BLaER1 (cell line): ENCODE measurements around the gene NTSR1.
A peak's percentile ranks its signal among the peaks of the same experiment; 100 is the strongest.

Source experiments
- H3K27ac ChIP-seq: shearing (Covaris generic); formaldehyde crosslinking; 2 replicates; pipeline ENCODE4 v1.8.1; 2022
- H3K27me3 ChIP-seq: shearing (Covaris generic); formaldehyde crosslinking; 2 replicates; pipeline ENCODE4 v1.8.1; 2022
- H3K36me3 ChIP-seq: shearing (Covaris generic); formaldehyde crosslinking; 2 replicates; pipeline ENCODE4 v1.8.1; 2022
- H3K4me1 ChIP-seq: shearing (Covaris generic); formaldehyde crosslinking; 2 replicates; pipeline ENCODE4 v1.8.1; 2022
- H3K4me2 ChIP-seq: shearing (Covaris generic); formaldehyde crosslinking; 2 replicates; pipeline ENCODE4 v1.8.1; 2022
- H3K4me3 ChIP-seq: shearing (Covaris generic); formaldehyde crosslinking; 2 replicates; pipeline ENCODE4 v1.8.1; 2022
- H3K9ac ChIP-seq: shearing (Covaris generic); formaldehyde crosslinking; 2 replicates; pipeline ENCODE4 v1.8.1; 2022
- H3K9me3 ChIP-seq: shearing (Covaris generic); formaldehyde crosslinking; 2 replicates; pipeline ENCODE4 v1.8.1; 2022
- H4K20me1 ChIP-seq: shearing (Covaris generic); formaldehyde crosslinking; 2 replicates; pipeline ENCODE4 v1.8.1; 2022
- Cebpa-rat ChIP-seq: shearing (Covaris generic); IDR thresholded peaks from 2 replicates; pipeline ENCODE4 v1.8.1; 2022

Gene NTSR1

DNA sequence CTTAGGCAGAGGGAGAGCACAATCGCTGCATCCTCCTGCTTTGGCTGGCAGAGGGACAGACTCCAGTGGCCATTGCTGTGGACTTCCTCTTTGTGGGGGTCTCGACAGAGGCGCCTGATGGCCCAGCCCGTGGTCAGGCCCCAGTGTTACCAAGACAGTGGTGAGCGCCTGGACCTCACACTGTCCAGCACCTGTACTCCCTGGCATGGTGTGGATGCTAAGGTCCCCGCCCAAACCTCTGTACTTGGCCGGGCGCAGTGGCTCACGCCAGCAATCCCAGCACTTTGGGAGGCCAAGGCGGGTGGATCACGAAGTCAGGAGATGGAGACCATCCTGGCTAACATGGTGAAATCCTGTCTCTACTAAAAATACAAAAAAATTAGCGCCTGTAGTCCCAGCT is 2.3 kb upstream of the NTSR1 start:
- H3K4me2 ChIP-seq = peak overlapping the region; percentile 94
- no peaks in the 10 kb centered on the region for H3K9me3 ChIP-seq
- H3K36me3 ChIP-seq = no peaks in the 10 kb centered on the region
- peaks cover 14% of the 10 kb centered on the region; the same call in 1 of the 2 replicates for H4K20me1 ChIP-seq
- peaks cover 50% of the 10 kb centered on the region for H3K27me3 ChIP-seq
- H3K27ac ChIP-seq = no peak overlapping the region
- no peak for TF ChIP-seq Cebpa-rat
- H3K4me1 ChIP-seq = peaks cover 80% of the 10 kb centered on the region
- no peak overlapping the region for H3K4me3 ChIP-seq
- H3K9ac ChIP-seq = no peak overlapping the region

DNA sequence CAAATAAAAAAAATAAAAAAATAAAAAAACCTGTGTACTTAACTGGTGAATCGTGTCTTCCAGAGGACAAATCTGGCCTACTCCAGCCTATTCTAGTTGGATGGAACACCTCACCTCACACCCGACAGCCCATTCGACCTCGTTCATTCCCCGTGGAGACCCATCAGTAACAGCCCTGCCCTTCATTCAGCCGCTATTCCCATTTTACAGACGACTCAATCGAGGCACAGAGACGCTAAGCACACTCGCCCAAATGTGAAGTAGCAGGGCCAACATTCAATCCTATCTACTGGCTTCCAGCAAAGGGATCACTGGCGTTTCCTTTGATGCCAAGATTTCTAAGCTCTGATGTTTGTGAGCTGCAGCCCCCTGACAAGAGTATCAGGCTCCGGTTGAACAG is 1.8 kb upstream of the NTSR1 start:
- Histone ChIP-seq H4K20me1 (peaks cover 14% of the 10 kb centered on the region; the same call in 1 of the 2 replicates), H3K27ac (no peak overlapping the region), H3K4me3 (no peak overlapping the region), H3K27me3 (peaks cover 50% of the 10 kb centered on the region), H3K9me3 (no peaks in the 10 kb centered on the region), H3K9ac (no peak overlapping the region), H3K4me2 (peak overlapping the region; percentile 94), H3K4me1 (peaks cover 80% of the 10 kb centered on the region), H3K36me3 (no peaks in the 10 kb centered on the region)
- no peak for TF ChIP-seq Cebpa-rat

DNA sequence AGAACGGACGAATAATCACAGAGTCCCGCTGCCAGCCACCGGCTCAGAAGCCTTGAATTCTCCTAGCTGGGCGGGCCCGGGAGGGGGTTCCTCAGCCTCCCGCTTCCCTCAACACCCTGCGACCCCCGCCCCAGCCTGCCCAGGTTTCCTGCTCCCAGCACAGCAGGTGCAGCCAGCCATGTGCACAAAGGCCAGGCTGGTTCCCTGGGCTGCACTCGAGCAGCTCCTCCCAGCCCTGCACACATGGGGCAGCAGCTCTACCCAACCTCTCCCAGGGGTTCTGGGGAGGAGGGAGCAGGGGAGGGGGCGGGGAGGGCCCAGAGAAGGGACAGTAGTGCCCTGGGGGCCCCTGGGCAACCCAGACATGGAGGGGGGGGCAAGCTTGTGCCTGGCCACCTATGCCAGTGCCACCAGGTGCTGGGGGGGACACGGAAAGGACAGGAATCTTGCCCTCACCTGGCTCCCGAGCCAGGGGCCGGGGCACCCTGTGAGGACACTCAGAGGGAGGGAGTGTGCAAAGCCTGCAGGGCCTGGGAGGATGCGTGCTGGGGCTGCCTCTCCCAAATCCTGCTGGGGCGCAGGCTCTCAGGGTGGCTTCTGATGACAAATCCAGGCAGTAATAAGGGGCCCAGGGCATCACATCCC is 1.2 kb upstream of the NTSR1 start:
- H3K9ac ChIP-seq = no peak overlapping the region
- H3K36me3 ChIP-seq = no peaks in the 10 kb centered on the region

GRCh38 chr20:62707921-62708521 is 615 bp upstream of the NTSR1 start:
- Histone ChIP-seq H3K27ac (no peak overlapping the region), H3K9me3 (no peaks in the 10 kb centered on the region), H3K36me3 (no peaks in the 10 kb centered on the region), H3K9ac (no peak overlapping the region), H3K4me2 (peak overlapping the region; percentile 94), H3K4me1 (peaks cover 72% of the 10 kb centered on the region), H3K4me3 (peak overlapping the region; percentile 66), H4K20me1 (peaks cover 14% of the 10 kb centered on the region; the same call in 1 of the 2 replicates), H3K27me3 (peaks cover 50% of the 10 kb centered on the region)
- TF ChIP-seq Cebpa-rat = no peak

More for the DNA sequence above, 1.2 kb upstream of the NTSR1 start:
- H3K27me3 ChIP-seq = peaks cover 50% of the 10 kb centered on the region
- H3K27ac ChIP-seq = no peak overlapping the region
- peak overlapping the region; percentile 66 for H3K4me3 ChIP-seq
- H3K9me3 ChIP-seq = no peaks in the 10 kb centered on the region
- H3K4me1 ChIP-seq = peaks cover 78% of the 10 kb centered on the region
- TF ChIP-seq Cebpa-rat = no peak
- H4K20me1 ChIP-seq = peaks cover 14% of the 10 kb centered on the region; the same call in 1 of the 2 replicates
- peak overlapping the region; percentile 94 for H3K4me2 ChIP-seq

GRCh38 chr20:62709537-62709905 is 885 bp downstream of the NTSR1 start:
- Histone ChIP-seq H3K4me1 (peaks cover 63% of the 10 kb centered on the region), H3K9me3 (no peaks in the 10 kb centered on the region), H3K9ac (no peak overlapping the region), H4K20me1 (peaks cover 14% of the 10 kb centered on the region; the same call in 1 of the 2 replicates), H3K4me3 (no peak overlapping the region), H3K27me3 (peaks cover 50% of the 10 kb centered on the region), H3K4me2 (no peak overlapping the region), H3K36me3 (no peaks in the 10 kb centered on the region), H3K27ac (no peak overlapping the region)
- no peak for TF ChIP-seq Cebpa-rat

- Histone ChIP-seq H3K4me1 (peaks cover 63% of the 10 kb centered on the region), H3K36me3 (no peaks in the 10 kb centered on the region), H3K9ac (no peak overlapping the region), H3K27me3 (peaks cover 50% of the 10 kb centered on the region), H3K27ac (no peak overlapping the region), H3K9me3 (no peaks in the 10 kb centered on the region), H3K4me2 (no peak overlapping the region; the same call in 1 of the 2 replicates), H3K4me3 (no peak overlapping the region), H4K20me1 (peaks cover 14% of the 10 kb centered on the region; the same call in 1 of the 2 replicates)
- no peak for TF ChIP-seq Cebpa-rat
Observed at GRCh38 chr20:62710221-62710885, 1.7 kb downstream of the NTSR1 start.

DNA sequence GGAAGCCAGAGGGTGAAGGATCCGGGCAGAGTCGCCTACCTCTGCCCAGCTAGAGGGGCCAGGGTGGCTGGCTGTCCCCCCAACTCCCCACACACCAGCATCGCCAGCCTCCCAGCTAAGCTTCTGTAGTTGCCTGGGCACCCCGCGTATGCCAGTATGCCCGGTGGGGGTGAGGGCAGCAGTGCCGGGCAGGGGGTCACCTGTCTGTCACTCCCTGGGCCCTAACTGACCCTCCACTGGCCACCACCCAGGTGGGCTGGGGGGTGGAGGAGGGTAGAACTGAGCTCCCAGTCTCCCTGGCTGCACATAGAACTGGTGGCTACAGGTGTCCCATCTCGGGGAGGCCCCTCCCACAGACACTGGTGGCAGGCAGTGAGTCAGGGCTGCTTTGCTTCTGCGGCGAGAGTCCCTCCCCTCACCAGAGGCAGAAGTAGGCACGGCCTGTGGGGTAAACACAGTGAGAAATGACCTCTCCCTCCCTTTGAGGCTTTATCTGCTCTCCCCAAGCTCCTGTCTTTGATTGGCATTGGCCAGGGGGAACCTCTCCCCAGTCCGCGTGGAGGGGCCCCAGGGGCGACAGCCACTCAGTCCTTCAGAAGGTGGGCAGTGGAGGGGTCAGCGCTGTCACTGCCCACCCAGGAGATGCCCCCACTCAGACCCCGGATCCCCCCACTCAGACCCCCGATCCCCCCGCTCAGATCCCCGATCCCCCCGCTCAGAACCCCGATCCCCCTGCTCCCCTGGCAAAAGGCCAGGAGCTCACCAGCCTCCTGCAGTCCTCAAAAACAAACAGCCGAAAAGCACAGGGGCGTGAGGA is 2.5 kb downstream of the NTSR1 start:
- no peak overlapping the region for H3K9ac ChIP-seq
- peaks cover 63% of the 10 kb centered on the region for H3K4me1 ChIP-seq
- H3K4me2 ChIP-seq = no peak overlapping the region; the same call in 1 of the 2 replicates
- no peak overlapping the region for H3K27ac ChIP-seq
- no peak overlapping the region for H3K4me3 ChIP-seq
- no peaks in the 10 kb centered on the region for H3K9me3 ChIP-seq
- peaks cover 49% of the 10 kb centered on the region for H3K27me3 ChIP-seq
- H3K36me3 ChIP-seq = no peaks in the 10 kb centered on the region
- no peak for TF ChIP-seq Cebpa-rat
- H4K20me1 ChIP-seq = peaks cover 14% of the 10 kb centered on the region; the same call in 1 of the 2 replicates

- no peak overlapping the region for H3K27ac ChIP-seq
- H3K4me1 ChIP-seq = peaks cover 63% of the 10 kb centered on the region
- no peak for TF ChIP-seq Cebpa-rat
- H3K27me3 ChIP-seq = peaks cover 42% of the 10 kb centered on the region
- no peak overlapping the region for H3K9ac ChIP-seq
- peaks cover 14% of the 10 kb centered on the region; the same call in 1 of the 2 replicates for H4K20me1 ChIP-seq
- H3K4me2 ChIP-seq = no peak overlapping the region
- H3K36me3 ChIP-seq = no peaks in the 10 kb centered on the region
- H3K4me3 ChIP-seq = no peak overlapping the region
- no peaks in the 10 kb centered on the region for H3K9me3 ChIP-seq
Observed at GRCh38 chr20:62711703-62712101, 3.1 kb downstream of the NTSR1 start.

DNA sequence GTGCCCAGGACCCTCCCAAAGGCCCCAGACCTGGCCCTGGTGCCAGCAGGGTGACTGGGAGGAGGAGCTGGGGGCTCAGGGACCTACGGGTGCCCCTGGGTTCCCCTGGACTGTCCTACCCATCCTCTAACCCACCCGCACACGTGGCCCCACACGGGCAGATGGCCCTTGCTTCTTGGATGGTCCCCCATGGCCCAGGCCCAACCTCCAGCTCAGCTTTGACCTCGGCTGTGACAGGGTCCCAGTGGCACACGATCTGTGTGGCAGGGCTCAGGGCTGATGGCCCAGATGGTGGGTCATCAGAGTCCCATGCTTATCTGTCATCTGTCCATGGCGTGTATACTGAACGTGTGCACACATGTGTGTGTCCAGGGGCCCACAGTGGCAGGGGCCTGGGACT is 4.0 kb downstream of the NTSR1 start:
- no peak overlapping the region for H3K27ac ChIP-seq
- no peaks in the 10 kb centered on the region for H3K36me3 ChIP-seq
- no peak overlapping the region for H3K4me2 ChIP-seq
- H3K9ac ChIP-seq = no peak overlapping the region
- TF ChIP-seq Cebpa-rat = no peak
- H4K20me1 ChIP-seq = peaks cover 13% of the 10 kb centered on the region; the same call in 1 of the 2 replicates
- H3K9me3 ChIP-seq = no peaks in the 10 kb centered on the region
- no peak overlapping the region for H3K4me3 ChIP-seq
- H3K4me1 ChIP-seq = peaks cover 63% of the 10 kb centered on the region
- peaks cover 35% of the 10 kb centered on the region for H3K27me3 ChIP-seq
